Stomach (tissue), 9 donors: ENCODE measurements around the gene HEPACAM2. TPM values are rescaled to one million over a fixed set of nuclear protein-coding genes. Genes with fewer than 3 reads are reported as not detected.

Source experiments
- DNase-seq, 2 donors: peaks; one replicate each; pipeline versions ENCODE4 v3.0.0 to v3.0.0-alpha.2; 2013 to 2019
- H3K27ac ChIP-seq, 5 donors: fragments of 200-600 bp in 4 of 5; sonication (generic) in 4 of 5; one replicate each; pipeline ENCODE4 v1.5.1; 2013 to 2019; ENCODE audit warnings: mild to moderate bottlenecking in 1 of 5, moderate library complexity in 1 of 5
- H3K27me3 ChIP-seq, 3 donors: fragments of 200-600 bp; sonication (generic); one replicate each; pipeline ENCODE4 v1.5.1; 2017 to 2019; ENCODE audit warnings: mixed run types in 1 of 3
- H3K36me3 ChIP-seq, 4 donors: fragments of 200-600 bp; sonication (generic); 1 replicate in 3 of 4; 2 replicates in 1 of 4; pipeline ENCODE4 v1.5.1; 2016 to 2019
- H3K4me1 ChIP-seq, 4 donors: fragments of 200-600 bp; sonication (generic); one replicate each; pipeline ENCODE4 v1.5.1; 2016 to 2019
- H3K4me3 ChIP-seq, 4 donors: fragments of 200-600 bp; sonication (generic) in 3 of 4; one replicate each; pipeline ENCODE4 v1.5.1; 2016 to 2019; ENCODE audit warnings: mild to moderate bottlenecking in 1 of 4
- H3K9me3 ChIP-seq, 4 donors: fragments of 200-600 bp; sonication (generic); one replicate each; pipeline ENCODE4 v1.5.1; 2016 to 2019
- CTCF ChIP-seq, 7 experiments: fragments of 450-650 bp in 4 of 7; fragments of 200-600 bp in 3 of 7; sonication (generic) in 3 of 7; IDR thresholded peaks; one replicate each; pipeline ENCODE4 v1.5.1; 2016 to 2019; ENCODE audit warnings: antibody characterized with exemption in 7 of 7, control low read depth in 2 of 7, mild to moderate bottlenecking in 1 of 7
- EP300 ChIP-seq: sonication (generic); formaldehyde crosslinking; IDR thresholded peaks from one replicate; pipeline ENCODE4 v1.6.1; 2017; ENCODE audit warnings: antibody characterized with exemption
- POLR2A ChIP-seq, 4 donors: fragments of 450-650 bp; IDR thresholded peaks; one replicate each; pipeline ENCODE4 v1.6.1; 2016; ENCODE audit warnings: antibody characterized with exemption in 4 of 4, control low read depth in 2 of 4, mild to moderate bottlenecking in 1 of 4, moderate library complexity in 1 of 4
- POLR2AphosphoS5 ChIP-seq, 3 donors: sonication (generic); formaldehyde crosslinking; IDR thresholded peaks; one replicate each; pipeline ENCODE4 v1.6.1; 2016; ENCODE audit warnings: antibody characterized with exemption in 3 of 3
- WGBS, 5 donors: extraction: QIAGEN DNeasy Blood & Tissue Kit in 3 of 5; methylation state at CpG; one replicate each; pipeline versions ENCODE4 v1.1.5 to v1.1.7; 2013 to 2018; 5-methylcytosine and 5-hydroxymethylcytosine counted together
- intact Hi-C: fragments of 100-400 bp; cut with DNase I; formaldehyde crosslinking; loops from one replicate; pipeline ENCODE4 v1.15.1; 2023; ENCODE audit warnings: low total_unique reads
- polyA plus RNA-seq, 3 donors: library from polyadenylated mRNA; stranded (reverse); fragments of 200-250 nt; gene quantifications; one replicate each; pipeline ENCODE4 v1.2.3, GENCODE V29; 2013
- total RNA-seq, 5 donors: library from RNA; depleted of rRNA; stranded (reverse); fragments of >200 nt; gene quantifications; one replicate each; pipeline versions ENCODE4 v1.1.0 to v1.2.3, GENCODE V29; 2014 to 2016
- donor health status: healthy with polysubstance abuse.
- donor health status: Bipolar disorder and iron deficiency.
- donor health status: healthy.

Gene HEPACAM2
- total and polyA plus RNA-seq, 8 donors: 0.83 to 6.4 (median 2.3) TPM; not detected in 1

GRCh38 chr7:93138576-93138975, 87.7 kb downstream of the HEPACAM2 start:
- WGBS, 5 donors: 89 to 100% (median 96%) methylated on average over 4 of the region's 4 CpGs

More at GRCh38 chr7:93138576-93138975, 87.7 kb downstream of the HEPACAM2 start:
- DNase-seq: no peak
- intact Hi-C loops: no loop called here
- Histone ChIP-seq H3K4me1 (no peaks in the 10 kb centered on the region), H3K27me3 (no peaks in the 10 kb centered on the region), H3K36me3 (peaks cover 33 to 91% (median 88%) of the 10 kb centered on the region in 4 donors), H3K4me3 (no peak overlapping the region), H3K9me3 (peaks cover 0 to 65% (median 27%) of the 10 kb centered on the region in 4 donors), H3K27ac (no peak overlapping the region)
- no peak for TF ChIP-seq POLR2A (IDR thresholded peaks at IDR 0.05)
- TF ChIP-seq EP300: no peak
- TF ChIP-seq POLR2AphosphoS5 (IDR thresholded peaks at IDR 0.05): no peak
- TF ChIP-seq CTCF (IDR thresholded peaks at IDR 0.05): no peak

Other genes starting within 250 kb of the HEPACAM2 start
- gene SAMD9, start 108.5 kb downstream of the HEPACAM2 start, total RNA-seq: 10 to 100 TPM in 1 of 5 donors, 1 to 10 TPM in 3, under 1 TPM in 1; 0.58 to 11.7 (median 8.8) TPM
- gene SAMD9, start 108.5 kb downstream of the HEPACAM2 start, polyA plus RNA-seq: 1 to 10 TPM; 1.7 to 4.1 (median 3.8) TPM
- gene SAMD9L, start 78.1 kb downstream of the HEPACAM2 start, total RNA-seq: 10 to 100 TPM in 2 of 5 donors, 1 to 10 TPM in 3; 1.7 to 30.9 (median 5.2) TPM
- 1 to 10 TPM; 2.9 to 5.7 (median 3.9) TPM for gene SAMD9L, start 78.1 kb downstream of the HEPACAM2 start, polyA plus RNA-seq
- 10 to 100 TPM in 3 of 5 donors, 1 to 10 TPM in 2; 2.3 to 48.5 (median 14.7) TPM for gene VPS50, start 5.9 kb upstream of the HEPACAM2 start, total RNA-seq
- 1 to 10 TPM; 4.7 to 6.0 (median 5.1) TPM for gene VPS50, start 5.9 kb upstream of the HEPACAM2 start, polyA plus RNA-seq